Gastrocnemius medialis (tissue), 4 donors: ENCODE data around the gene ADNP2. TPM values are rescaled to one million over a fixed set of nuclear protein-coding genes. Genes with fewer than 3 reads are reported as not detected.

Source experiments
- ATAC-seq, 2 donors: fragments of 150-250 bp; one replicate each; pipeline ENCODE4 v1.9.1; 2016
- DNase-seq, 2 donors: peaks; one replicate each; pipeline ENCODE4 v3.0.0-alpha.2; 2019
- H3K27ac ChIP-seq, 4 donors: fragments of 200-600 bp; sonication (generic); 1 replicate in 1 of 4; 2 replicates in 3 of 4; pipeline ENCODE4 v1.5.1; 2016 to 2018; ENCODE audit warnings: mild to moderate bottlenecking in 2 of 4, moderate library complexity in 1 of 4
- H3K27me3 ChIP-seq, 3 donors: fragments of 200-600 bp; sonication (generic) in 2 of 3; 1 replicate in 1 of 3; 2 replicates in 2 of 3; pipeline versions ENCODE4 v1.5.1 to v1.6.0; 2016 to 2019; ENCODE audit warnings: mild to moderate bottlenecking in 1 of 3, moderate library complexity in 1 of 3
- H3K36me3 ChIP-seq, 2 donors: fragments of 200-600 bp; sonication (generic) in 1 of 2; one replicate each; pipeline ENCODE4 v1.5.1; 2017 to 2018
- H3K4me1 ChIP-seq, 2 donors: fragments of 200-600 bp; sonication (generic) in 1 of 2; one replicate each; pipeline ENCODE4 v1.5.1; 2016 to 2017; ENCODE audit warnings: mild to moderate bottlenecking in 2 of 2
- H3K4me3 ChIP-seq, 4 donors: fragments of 200-600 bp; sonication (generic) in 3 of 4; 1 replicate in 1 of 4; 2 replicates in 3 of 4; pipeline ENCODE4 v1.5.1; 2016 to 2019; ENCODE audit warnings: mild to moderate bottlenecking in 2 of 4
- H3K9me3 ChIP-seq, 3 donors: fragments of 200-600 bp; sonication (generic) in 2 of 3; 1 replicate in 1 of 3; 2 replicates in 2 of 3; pipeline ENCODE4 v1.5.1; 2016 to 2019
- CTCF ChIP-seq, 5 experiments: fragments of 450-650 bp in 3 of 5; fragments of 200-600 bp in 2 of 5; sonication (generic) in 2 of 5; IDR thresholded peaks in 4 of 5; conservative IDR thresholded peaks in 1 of 5; 1 replicate in 4 of 5; 2 replicates in 1 of 5; pipeline ENCODE4 v1.5.1; 2016 to 2019; ENCODE audit warnings: antibody characterized with exemption in 5 of 5, mild to moderate bottlenecking in 3 of 5, moderate library complexity in 3 of 5
- POLR2A ChIP-seq, 2 donors: fragments of 450-650 bp; IDR thresholded peaks; one replicate each; pipeline ENCODE4 v1.6.1; 2017; ENCODE audit warnings: antibody characterized with exemption in 2 of 2, mild to moderate bottlenecking in 2 of 2, moderate library complexity in 2 of 2
- in situ Hi-C, 4 donors: fragments of 200-750 bp; cut with MboI; loops; one replicate each; pipeline versions ENCODE4 v1.15.0 to v1.8.0; 2017; ENCODE audit warnings: low sequenced_read_pairs in 4 of 4
- intact Hi-C: fragments of 100-400 bp; cut with DNase I; formaldehyde crosslinking; loops from one replicate; pipeline ENCODE4 v1.15.1; 2023; ENCODE audit warnings: low total_unique reads
- total RNA-seq, 4 donors: library from RNA; depleted of rRNA; stranded (reverse); fragments of >200 nt; gene quantifications; one replicate each; pipeline versions ENCODE4 v1.1.0 to v1.2.3, GENCODE V29; 2016

The ADNP2 gene
- total RNA-seq, 4 donors from 2014 or later = 2.6 to 4.5 (median 2.9) TPM

GRCh38 chr18:80173060-80173459, 64.0 kb downstream of the ADNP2 start:
- Histone ChIP-seq H3K4me1 (peaks cover 0 to 5% of the 10 kb centered on the region in 2 donors), H3K27ac (no peak overlapping the region), H3K27me3 (peaks cover 0 to 3% (median 0%) of the 10 kb centered on the region in 3 donors), H3K4me3 (no peak overlapping the region), H3K36me3 (no peaks in the 10 kb centered on the region), H3K9me3 (no peaks in the 10 kb centered on the region)
- DNase-seq = no peak
- intact Hi-C loops = no loop called here
- in situ Hi-C loops = no loop called here
- ATAC-seq = no peak
- TF ChIP-seq CTCF (IDR thresholded peaks at IDR 0.05 in 4 of 5, conservative IDR thresholded peaks at IDR 0.05 in 1 of 5) (no peak), POLR2A (IDR thresholded peaks at IDR 0.05) (no peak)

GRCh38 chr18:80175451-80176204, 66.6 kb downstream of the ADNP2 start:
- in situ Hi-C loops (no loop called here), intact Hi-C loops (no loop called here)
- Histone ChIP-seq H3K9me3 (no peaks in the 10 kb centered on the region), H3K27ac (no peak overlapping the region), H3K36me3 (no peaks in the 10 kb centered on the region), H3K4me3 (no peak overlapping the region), H3K27me3 (peaks cover 0 to 3% (median 0%) of the 10 kb centered on the region in 3 donors), H3K4me1 (peaks cover 0 to 5% of the 10 kb centered on the region in 2 donors)
- ATAC-seq = no peak
- no peak for DNase-seq
- TF ChIP-seq CTCF (IDR thresholded peaks at IDR 0.05 in 4 of 5, conservative IDR thresholded peaks at IDR 0.05 in 1 of 5) = no peak
- no peak for TF ChIP-seq POLR2A (IDR thresholded peaks at IDR 0.05)

GRCh38 chr18:80176334-80177073, 67.4 kb downstream of the ADNP2 start:
- Histone ChIP-seq H3K27ac (no peak overlapping the region), H3K27me3 (peaks cover 0 to 3% (median 0%) of the 10 kb centered on the region in 3 donors), H3K36me3 (no peaks in the 10 kb centered on the region), H3K4me1 (peaks cover 0 to under 1% of the 10 kb centered on the region in 2 donors), H3K9me3 (no peaks in the 10 kb centered on the region), H3K4me3 (no peak overlapping the region)
- intact Hi-C loops = no loop called here
- no peak for ATAC-seq
- in situ Hi-C loops = no loop called here
- TF ChIP-seq CTCF (IDR thresholded peaks at IDR 0.05 in 4 of 5, conservative IDR thresholded peaks at IDR 0.05 in 1 of 5) = no peak
- no peak for TF ChIP-seq POLR2A (IDR thresholded peaks at IDR 0.05)
- no peak for DNase-seq

- intact Hi-C loops (no loop called here), in situ Hi-C loops (no loop called here)
- ATAC-seq = no peak
- Histone ChIP-seq H3K9me3 (no peaks in the 10 kb centered on the region), H3K36me3 (no peaks in the 10 kb centered on the region), H3K4me3 (no peak overlapping the region), H3K4me1 (no peaks in the 10 kb centered on the region), H3K27ac (no peak overlapping the region), H3K27me3 (peaks cover 0 to 3% (median 0%) of the 10 kb centered on the region in 3 donors)
- TF ChIP-seq POLR2A (IDR thresholded peaks at IDR 0.05) = no peak
- no peak for TF ChIP-seq CTCF (IDR thresholded peaks at IDR 0.05 in 4 of 5, conservative IDR thresholded peaks at IDR 0.05 in 1 of 5)
- DNase-seq = no peak
Measured at GRCh38 chr18:80177128-80177527, 68.1 kb downstream of the ADNP2 start.
